SIG-M5 treated with dmso at 0.1 percent for 504 hours (cell line): ENCODE results near the gene PIK3CB.
"Not testable (repeated sequence)": the region's sequence is repeated elsewhere in the genome, so short reads cannot be mapped to it uniquely, and the experiment has no call there.

Experiments used
- DNase-seq: peaks from one replicate; lab custom pipeline; 2025; ENCODE audit not compliant: unreplicated experiment; lab: John Stamatoyannopoulos, UW

The PIK3CB gene

GRCh38 chr3:138806376-138807080, 28.2 kb downstream of the PIK3CB start:
- no peak for DNase-seq

GRCh38 chr3:138803006-138803653, 31.6 kb downstream of the PIK3CB start:
- no peak for DNase-seq

- DNase-seq: not testable (repeated sequence)
Measured at GRCh38 chr3:138802223-138802622, 32.5 kb downstream of the PIK3CB start.

DNA sequence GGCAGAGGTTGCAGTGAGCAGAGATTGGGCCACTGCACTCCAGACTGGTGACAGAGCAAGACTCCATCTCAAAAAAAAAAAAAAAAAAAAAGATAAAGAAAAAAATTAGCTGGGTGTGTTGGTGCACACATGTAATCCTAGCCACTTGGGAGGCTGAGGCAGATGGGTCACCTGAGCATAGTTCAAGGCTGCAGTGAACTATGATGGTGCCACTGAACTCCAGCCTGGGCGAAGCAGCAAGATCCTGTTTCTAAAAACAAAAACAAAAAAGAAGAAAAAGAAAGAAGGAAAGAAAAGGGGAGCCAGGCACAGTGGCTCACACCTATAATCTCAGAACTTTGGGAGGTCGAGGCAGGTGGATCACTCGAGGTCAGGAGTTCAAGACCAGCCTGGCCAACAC, 32.9 kb downstream of the PIK3CB start:
- DNase-seq: no peak

- no peak for DNase-seq
Measured at GRCh38 chr3:138800248-138800647, 34.5 kb downstream of the PIK3CB start.

GRCh38 chr3:138799822-138800221, 34.9 kb downstream of the PIK3CB start:
- no peak for DNase-seq

DNA sequence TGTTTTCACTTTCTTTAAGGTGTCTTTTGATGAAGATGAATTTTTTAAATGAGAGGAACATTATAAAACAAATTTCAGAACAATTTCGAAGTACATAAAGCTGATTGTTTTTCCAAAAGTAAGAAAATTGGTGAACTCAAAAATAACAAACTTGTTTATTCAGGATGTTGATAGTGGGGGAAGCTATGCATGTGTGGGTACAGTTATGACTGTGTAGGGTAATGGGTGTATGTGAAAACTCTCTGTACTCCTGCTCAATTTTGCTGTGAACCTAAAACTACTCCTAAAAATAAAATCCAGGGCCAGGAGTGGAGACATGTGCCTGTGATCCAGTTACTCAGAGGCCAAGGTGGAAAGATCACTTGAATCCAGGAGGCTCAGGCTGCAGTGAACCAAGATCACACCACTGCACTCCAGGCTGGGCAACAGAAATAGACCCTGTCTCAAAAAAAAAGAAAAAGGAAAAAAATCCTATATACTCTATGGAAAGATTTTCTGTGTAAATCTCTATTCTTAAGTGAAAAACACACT, 37.2 kb downstream of the PIK3CB start:
- DNase-seq: no peak

GRCh38 chr3:138796761-138797160, 38.0 kb downstream of the PIK3CB start:
- DNase-seq: no peak

DNA sequence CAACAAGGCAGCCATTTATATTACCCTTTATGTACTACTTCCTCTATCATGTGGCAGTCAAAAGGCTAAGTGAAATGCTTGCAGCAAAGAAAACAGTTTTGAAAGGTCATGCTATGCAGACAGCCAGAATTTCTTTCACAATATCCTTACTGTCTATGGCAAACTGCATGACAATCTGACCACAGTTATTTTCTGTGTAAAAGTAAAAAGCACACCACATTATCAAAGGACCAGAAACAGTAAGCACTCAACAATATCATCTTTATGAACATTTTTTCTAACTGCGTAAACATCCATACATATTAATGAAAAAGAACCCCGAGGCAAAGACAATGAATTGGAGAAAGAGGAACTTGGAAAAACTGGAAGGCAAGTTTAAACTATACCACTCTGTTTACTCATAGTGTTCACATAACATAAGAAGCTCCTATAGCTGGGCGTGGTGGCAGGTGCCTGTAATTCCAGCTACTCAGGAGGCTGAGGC, 47.9 kb downstream of the PIK3CB start:
- peak; percentile 98 for DNase-seq

- DNase-seq: no peak
Measured at GRCh38 chr3:138785951-138786350, 48.8 kb downstream of the PIK3CB start.

DNA sequence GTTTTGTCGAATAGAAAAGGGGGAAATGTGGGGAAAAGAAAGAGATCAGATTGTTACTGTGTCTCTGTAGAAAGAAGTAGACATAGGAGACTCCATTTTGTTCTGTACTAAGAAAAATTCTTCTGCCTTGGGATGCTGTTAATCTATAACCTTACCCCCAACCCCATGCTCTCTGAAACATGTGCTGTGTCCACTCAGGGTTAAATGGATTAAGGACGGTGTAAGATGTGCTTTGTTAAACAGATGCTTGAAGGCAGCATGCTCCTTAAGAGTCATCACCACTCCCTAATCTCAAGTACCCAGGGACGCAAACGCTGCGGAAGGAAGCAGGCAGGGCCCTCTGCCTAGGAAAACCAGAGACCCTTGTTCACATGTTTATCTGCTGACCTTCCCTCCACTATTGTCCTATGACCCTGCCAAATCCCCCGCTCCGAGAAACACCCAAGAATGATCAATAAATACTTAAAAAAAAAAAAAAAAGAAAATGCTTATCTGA, 49.3 kb downstream of the PIK3CB start:
- not testable (repeated sequence) for DNase-seq

DNA sequence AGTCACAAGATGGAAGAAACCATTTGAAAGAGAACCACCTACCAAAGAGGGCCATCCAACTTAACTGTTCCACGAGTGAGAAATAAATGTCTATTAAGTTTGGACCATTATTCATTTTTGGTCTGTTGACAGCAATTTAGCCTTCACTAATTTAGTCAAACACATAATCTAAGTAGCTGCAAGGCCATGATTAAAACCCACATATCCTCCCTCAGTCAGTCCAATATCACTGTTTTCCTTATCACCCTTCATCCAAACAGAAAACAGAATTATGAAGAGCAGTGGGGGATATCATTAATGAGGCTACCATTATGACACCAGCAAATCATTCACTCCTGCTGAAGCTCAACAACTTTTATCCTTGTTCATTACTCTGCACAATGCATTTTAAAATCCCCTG, 52.0 kb downstream of the PIK3CB start:
- DNase-seq: no peak

- no peak for DNase-seq
Measured at GRCh38 chr3:138781012-138781470, 53.7 kb downstream of the PIK3CB start.

DNA sequence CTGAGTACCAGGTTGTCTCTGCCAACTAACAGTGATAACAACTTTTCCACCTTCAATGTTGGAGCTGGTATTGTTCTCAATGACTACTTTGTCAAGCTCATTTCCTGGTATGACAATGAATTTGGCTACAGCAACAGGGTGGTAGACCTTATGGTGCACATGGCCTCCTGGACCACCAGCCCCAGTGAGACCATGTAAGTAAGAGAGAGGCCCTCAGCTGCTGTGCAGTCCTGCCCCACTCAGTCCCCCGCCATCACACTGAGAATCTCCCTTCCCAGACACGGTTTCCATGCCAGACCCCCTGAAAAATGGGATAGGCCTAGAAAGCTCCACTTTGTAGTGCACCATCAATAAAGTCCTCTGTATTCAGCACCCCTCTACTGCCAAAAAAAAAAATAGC, 56.1 kb downstream of the PIK3CB start:
- no peak for DNase-seq

DNA sequence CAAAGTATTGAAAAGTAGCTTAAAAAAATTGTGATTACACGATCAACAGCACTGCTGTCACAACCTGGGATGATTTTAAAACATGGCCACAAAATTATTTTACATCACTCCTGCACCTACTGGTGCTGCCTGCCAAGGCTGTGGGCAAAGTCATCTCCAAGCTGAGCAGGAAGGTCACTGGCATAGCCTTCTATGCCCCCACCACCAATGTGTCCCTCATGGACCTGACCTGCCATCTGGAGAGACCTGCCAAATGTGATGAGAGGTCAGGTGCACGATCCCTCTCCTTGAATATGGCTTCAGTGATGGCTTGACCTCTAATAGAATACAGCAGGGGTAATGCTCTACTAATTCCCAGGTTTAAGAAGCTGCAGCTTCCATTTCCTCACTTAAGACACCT, 57.8 kb downstream of the PIK3CB start:
- DNase-seq: no peak

DNA sequence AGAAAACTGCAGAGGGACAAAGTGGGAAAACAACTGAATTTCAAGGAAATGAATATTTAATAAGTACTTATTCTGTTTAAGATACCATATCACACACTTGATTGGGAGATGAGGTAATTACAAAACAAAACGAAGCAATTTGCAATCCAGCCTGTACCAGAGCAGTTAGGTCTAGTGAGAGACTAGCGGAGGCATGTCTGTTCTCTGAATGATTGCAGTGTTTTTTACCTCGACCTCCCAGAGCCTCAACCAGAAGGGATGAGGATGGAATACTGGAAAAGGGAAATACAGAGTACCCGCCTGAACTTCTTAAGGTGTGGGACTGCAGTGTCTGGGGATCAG, 59.5 kb downstream of the PIK3CB start:
- DNase-seq: no peak

- DNase-seq: peak; percentile 78
Measured at GRCh38 chr3:138774529-138775253, 60.0 kb downstream of the PIK3CB start.

- no peak for DNase-seq
Measured at GRCh38 chr3:138771585-138771984, 63.1 kb downstream of the PIK3CB start.

DNA sequence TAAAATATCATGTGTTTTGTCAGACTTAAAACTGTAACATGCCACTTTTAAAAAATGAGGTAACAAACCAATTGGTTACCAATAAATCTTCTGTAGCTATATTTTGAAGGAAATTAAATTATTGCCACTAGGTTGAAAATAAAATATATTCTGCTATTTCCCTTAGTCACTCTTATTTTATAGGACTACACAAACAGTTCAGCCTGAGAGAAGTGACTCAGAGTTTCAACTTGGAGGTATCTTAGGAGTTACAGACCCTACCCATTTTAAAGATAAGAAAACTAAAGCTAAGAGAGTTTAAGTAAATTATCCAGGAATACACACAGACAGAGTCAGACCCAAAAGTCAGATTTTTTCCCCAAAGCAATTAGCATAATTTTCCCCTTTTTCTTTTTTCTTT, 65.1 kb downstream of the PIK3CB start:
- DNase-seq: no peak

GRCh38 chr3:138768946-138769345, 65.8 kb downstream of the PIK3CB start:
- no peak for DNase-seq

GRCh38 chr3:138768125-138768524, 66.6 kb downstream of the PIK3CB start:
- DNase-seq: no peak
